NT2/D1 (cell line): ENCODE results near the gene BTF3L4.
"Not testable (repeated sequence)": the region's sequence is repeated elsewhere in the genome, so short reads cannot be mapped to it uniquely, and the experiment has no call there.

Source experiments
- DNase-seq: peaks from one replicate; pipeline ENCODE4 v3.0.0-alpha.2; 2011; ENCODE audit warnings: low read depth, low spot score
- H3K27me3 ChIP-seq: 2 replicates; pipeline ENCODE4 v1.6.0; 2011; ENCODE audit warnings: mild to moderate bottlenecking; ENCODE audit not compliant: insufficient read length, insufficient read depth
- H3K36me3 ChIP-seq: 2 replicates; pipeline ENCODE4 v1.6.1; 2011; ENCODE audit warnings: mild to moderate bottlenecking, low read length, mixed read lengths; ENCODE audit not compliant: insufficient read depth, insufficient read length
- H3K4me1 ChIP-seq: 2 replicates; pipeline ENCODE4 v1.5.1; 2011; ENCODE audit not compliant: insufficient read depth, insufficient read length
- H3K4me3 ChIP-seq: 2 replicates; pipeline ENCODE4 v1.5.1; 2011; ENCODE audit warnings: low read depth; ENCODE audit not compliant: insufficient read length
- H3K9ac ChIP-seq: 2 replicates; pipeline ENCODE4 v1.6.0; 2011; ENCODE audit warnings: low read depth; ENCODE audit not compliant: insufficient read length
- H3K9me3 ChIP-seq: 2 replicates; pipeline ENCODE4 v1.5.1; 2011; ENCODE audit warnings: mild to moderate bottlenecking, low read length; ENCODE audit not compliant: insufficient read depth
- SUZ12 ChIP-seq: IDR thresholded peaks from 2 replicates; pipeline ENCODE4 v1.6.1; 2011; ENCODE audit not compliant: insufficient read length, insufficient read depth; ENCODE audit errors: extremely low read depth
- YY1 ChIP-seq: IDR thresholded peaks from 2 replicates; pipeline ENCODE4 v1.6.1; 2011; ENCODE audit not compliant: insufficient read length, insufficient read depth
- ZNF274 ChIP-seq: IDR thresholded peaks from 2 replicates; pipeline ENCODE4 v1.6.1; 2011; ENCODE audit warnings: mild to moderate bottlenecking, low read depth, low read length

Gene BTF3L4

GRCh38 chr1:52070704-52071103, 14.6 kb downstream of the BTF3L4 start:
- no peaks in the 10 kb centered on the region for H3K4me1 ChIP-seq
- no peaks in the 10 kb centered on the region for H3K9me3 ChIP-seq
- no peak for DNase-seq
- peaks cover 47% of the 10 kb centered on the region for H3K36me3 ChIP-seq
- H3K4me3 ChIP-seq = no peak overlapping the region
- no peaks in the 10 kb centered on the region for H3K27me3 ChIP-seq
- no peak for TF ChIP-seq ZNF274
- TF ChIP-seq YY1 = no peak
- TF ChIP-seq SUZ12 = no peak
- H3K9ac ChIP-seq = no peak overlapping the region

- Histone ChIP-seq H3K36me3 (peaks cover 47% of the 10 kb centered on the region), H3K27me3 (no peaks in the 10 kb centered on the region), H3K4me3 (no peak overlapping the region), H3K9ac (no peak overlapping the region), H3K4me1 (no peaks in the 10 kb centered on the region), H3K9me3 (no peaks in the 10 kb centered on the region)
- no peak for TF ChIP-seq YY1
- no peak for DNase-seq
Measured at GRCh38 chr1:52072291-52072690, 16.2 kb downstream of the BTF3L4 start.

- H3K9me3 ChIP-seq, H3K4me3 ChIP-seq: not testable (repeated sequence)
- H3K36me3 ChIP-seq = peaks cover 37% of the 10 kb centered on the region
Measured at GRCh38 chr1:52077277-52077676, 21.2 kb downstream of the BTF3L4 start.

GRCh38 chr1:52080014-52080415, 23.9 kb downstream of the BTF3L4 start:
- no peak for DNase-seq
- no peak for TF ChIP-seq YY1
- no peak for TF ChIP-seq ZNF274
- no peak for TF ChIP-seq SUZ12
- H3K9ac ChIP-seq = no peak overlapping the region
- H3K9me3 ChIP-seq = no peaks in the 10 kb centered on the region
- H3K27me3 ChIP-seq = no peaks in the 10 kb centered on the region
- H3K4me1 ChIP-seq = no peaks in the 10 kb centered on the region
- peaks cover 31% of the 10 kb centered on the region for H3K36me3 ChIP-seq
- no peak overlapping the region for H3K4me3 ChIP-seq

More at GRCh38 chr1:52077277-52077676, 21.2 kb downstream of the BTF3L4 start:
- not testable (repeated sequence) for H3K9ac ChIP-seq, DNase-seq, H3K27me3 ChIP-seq, H3K4me1 ChIP-seq

GRCh38 chr1:52087892-52088291, 31.8 kb downstream of the BTF3L4 start:
- not testable (repeated sequence) for H3K9me3 ChIP-seq, H3K27me3 ChIP-seq, DNase-seq, H3K9ac ChIP-seq, H3K4me3 ChIP-seq, H3K4me1 ChIP-seq
- H3K36me3 ChIP-seq = peaks cover 59% of the 10 kb centered on the region

GRCh38 chr1:52094300-52094699, 38.2 kb downstream of the BTF3L4 start:
- H3K9me3 ChIP-seq, DNase-seq, H3K9ac ChIP-seq, H3K4me3 ChIP-seq, H3K4me1 ChIP-seq, H3K27me3 ChIP-seq: not testable (repeated sequence)
- peaks cover 24% of the 10 kb centered on the region for H3K36me3 ChIP-seq

- no peak for TF ChIP-seq ZNF274
- no peak for TF ChIP-seq SUZ12
- no peak for TF ChIP-seq YY1
- DNase-seq = no peak
- Histone ChIP-seq H3K27me3 (no peaks in the 10 kb centered on the region), H3K4me1 (no peaks in the 10 kb centered on the region), H3K9ac (no peak overlapping the region), H3K36me3 (peaks cover 5% of the 10 kb centered on the region), H3K4me3 (no peak overlapping the region), H3K9me3 (no peaks in the 10 kb centered on the region)
Measured at GRCh38 chr1:52096216-52096615, 40.1 kb downstream of the BTF3L4 start.

- Histone ChIP-seq H3K4me1 (no peaks in the 10 kb centered on the region), H3K4me3 (no peak overlapping the region), H3K27me3 (no peaks in the 10 kb centered on the region), H3K9ac (no peak overlapping the region), H3K36me3 (no peaks in the 10 kb centered on the region), H3K9me3 (no peaks in the 10 kb centered on the region)
- no peak for DNase-seq
- no peak for TF ChIP-seq SUZ12
Measured at GRCh38 chr1:52098139-52098871, 42.2 kb downstream of the BTF3L4 start.
